Measurements from ENCODE around the gene IKZF3. TPM values are rescaled to one million over a fixed set of nuclear protein-coding genes. Genes with fewer than 3 reads are reported as not detected.

IKZF3 gene
- total RNA-seq, 1 donor from 2014 or later: 0.34 TPM

DNA sequence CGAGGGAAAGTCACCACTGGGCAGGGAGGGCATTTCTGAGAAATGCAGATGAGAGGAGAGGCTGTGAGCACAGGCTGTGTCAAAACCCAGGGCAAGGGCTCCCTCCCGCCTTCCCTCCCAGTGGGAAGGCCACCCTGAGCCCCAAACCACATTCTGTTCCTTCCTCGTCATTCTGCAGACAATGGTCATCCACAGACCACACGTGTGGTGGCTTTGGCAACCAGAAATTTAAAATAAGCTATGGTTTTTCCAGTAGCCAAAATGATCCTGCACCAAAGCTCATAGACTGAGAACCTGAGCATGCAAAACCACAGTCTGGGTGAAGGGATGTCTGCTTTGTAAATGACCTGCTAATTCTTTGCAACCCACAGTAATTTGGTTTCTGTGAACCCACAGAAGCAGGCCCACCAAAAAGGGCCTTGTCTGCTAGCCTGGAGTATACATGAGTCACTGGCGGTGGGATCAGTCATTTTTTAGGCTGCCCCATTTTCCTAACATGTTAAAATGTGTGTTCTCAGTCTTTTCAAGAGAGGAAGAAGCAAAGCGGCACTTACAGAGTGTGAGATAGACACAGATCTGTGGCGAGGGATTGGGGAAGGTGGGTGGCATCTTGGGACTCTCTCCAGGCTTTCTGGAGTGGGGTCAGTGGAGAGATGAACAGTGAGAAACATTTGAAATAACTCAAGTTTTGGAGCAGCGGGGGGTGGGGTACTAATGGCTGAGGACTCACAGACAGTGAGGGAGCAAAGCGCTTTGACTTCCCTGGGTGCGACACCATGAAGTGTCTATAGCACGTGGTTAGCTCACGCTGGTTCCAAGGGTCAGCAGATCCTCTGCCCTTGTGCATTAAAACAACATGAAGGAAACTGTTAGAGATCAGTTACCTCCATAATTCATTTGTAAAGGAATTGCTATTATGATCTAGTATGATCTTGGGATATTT, 105.9 kb downstream of the IKZF3 start:
- Mint-ChIP-seq H3K36me3 (ENCODE audit: low read depth, unreplicated experiment) (no peaks in the 10 kb centered on the region), H3K27me3 (ENCODE audit: low read depth, unreplicated experiment) (no peaks in the 10 kb centered on the region), H3K9me3 (ENCODE audit: unreplicated experiment) (peaks cover 2% of the 10 kb centered on the region), H3K4me3 (ENCODE audit: unreplicated experiment) (peak overlapping the region; percentile 18), H3K27ac (ENCODE audit: unreplicated experiment) (peak overlapping the region; percentile 93), H3K4me1 (ENCODE audit: low read depth, unreplicated experiment) (peaks cover 51% of the 10 kb centered on the region)
- Histone ChIP-seq H3K4me1 (ENCODE audit: insufficient read depth, low read length) (peaks cover 24% of the 10 kb centered on the region), H3K36me3 (ENCODE audit: insufficient read depth, low read length) (no peaks in the 10 kb centered on the region), H3K27ac (ENCODE audit: low read depth, low read length) (no peak overlapping the region), H3K4me3 (ENCODE audit: insufficient read depth, low read depth, low read length) (no peak overlapping the region), H2AFZ (ENCODE audit: low read depth, low read length) (no peak overlapping the region), H3K9ac (ENCODE audit: low read length) (no peak overlapping the region), H4K20me1 (ENCODE audit: insufficient read depth, low read length) (no peaks in the 10 kb centered on the region), H3K27me3 (ENCODE audit: insufficient read depth, low read length) (no peaks in the 10 kb centered on the region), H3K79me2 (ENCODE audit: insufficient read depth, low read length) (no peaks in the 10 kb centered on the region), H3K4me2 (ENCODE audit: low read length) (peak overlapping the region; percentile 32), H3K9me3 (ENCODE audit: insufficient read depth, low read depth, low read length) (no peaks in the 10 kb centered on the region)
- TF ChIP-seq CTCF (IDR thresholded peaks at IDR 0.05; ENCODE audit: insufficient read depth, low read depth, low read length): no peak
- TF ChIP-seq EZH2 (IDR thresholded peaks at IDR 0.05; ENCODE audit: insufficient read depth, low read length): no peak
- FAIRE-seq (no peak), DNase-seq (ENCODE audit: low read depth) (peak; percentile 86)

DNA sequence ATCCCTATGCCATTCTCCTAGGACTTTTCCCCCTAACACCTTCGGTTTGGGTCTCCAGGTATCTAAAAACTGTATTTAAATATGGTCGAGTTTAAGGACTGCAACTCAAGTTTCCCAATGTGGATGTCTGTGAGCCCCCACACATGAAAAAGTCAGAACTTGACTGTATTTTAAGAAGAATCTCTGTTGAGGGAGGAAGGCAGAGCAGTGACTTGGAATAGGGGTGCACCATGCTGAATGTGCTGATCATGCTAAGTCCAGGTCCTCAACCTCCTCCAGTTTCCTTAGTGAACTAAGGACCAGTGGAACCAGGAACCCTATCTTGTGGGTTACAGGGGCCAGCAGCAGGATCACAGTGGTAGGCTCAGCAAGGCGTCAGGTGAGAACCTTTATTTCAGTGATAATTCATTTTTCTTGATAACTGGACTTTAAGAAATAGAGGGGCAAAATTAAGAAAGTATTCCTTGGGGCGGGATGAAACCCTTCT, 106.9 kb downstream of the IKZF3 start:
- no peak overlapping the region for H3K4me2 ChIP-seq (ENCODE audit: low read length)
- no peak for FAIRE-seq
- H3K4me1 ChIP-seq (ENCODE audit: insufficient read depth, low read length): peaks cover 19% of the 10 kb centered on the region
- Mint-ChIP-seq H3K9me3 (ENCODE audit: unreplicated experiment) (peaks cover 2% of the 10 kb centered on the region), H3K4me1 (ENCODE audit: low read depth, unreplicated experiment) (peaks cover 44% of the 10 kb centered on the region), H3K27ac (ENCODE audit: unreplicated experiment) (peak overlapping the region; percentile 91), H3K4me3 (ENCODE audit: unreplicated experiment) (no peak overlapping the region), H3K36me3 (ENCODE audit: low read depth, unreplicated experiment) (no peaks in the 10 kb centered on the region), H3K27me3 (ENCODE audit: low read depth, unreplicated experiment) (no peaks in the 10 kb centered on the region)
- no peaks in the 10 kb centered on the region for H3K79me2 ChIP-seq (ENCODE audit: insufficient read depth, low read length)
- H2AFZ ChIP-seq (ENCODE audit: low read depth, low read length): no peak overlapping the region
- H3K27me3 ChIP-seq (ENCODE audit: insufficient read depth, low read length): no peaks in the 10 kb centered on the region
- TF ChIP-seq CTCF (IDR thresholded peaks at IDR 0.05; ENCODE audit: insufficient read depth, low read depth, low read length): no peak
- no peak for TF ChIP-seq EZH2 (IDR thresholded peaks at IDR 0.05; ENCODE audit: insufficient read depth, low read length)
- H3K9me3 ChIP-seq (ENCODE audit: insufficient read depth, low read depth, low read length): no peaks in the 10 kb centered on the region
- H3K4me3 ChIP-seq (ENCODE audit: insufficient read depth, low read depth, low read length): no peak overlapping the region
- H3K27ac ChIP-seq (ENCODE audit: low read depth, low read length): no peak overlapping the region
- H3K9ac ChIP-seq (ENCODE audit: low read length): no peak overlapping the region
- H4K20me1 ChIP-seq (ENCODE audit: insufficient read depth, low read length): no peaks in the 10 kb centered on the region
- no peaks in the 10 kb centered on the region for H3K36me3 ChIP-seq (ENCODE audit: insufficient read depth, low read length)
- DNase-seq (ENCODE audit: low read depth): no peak
